BLaER1 (cell line): ENCODE results near the gene GPR101.

Experiments used
- H3K27ac ChIP-seq: shearing (Covaris generic); formaldehyde crosslinking; 2 replicates; pipeline ENCODE4 v1.8.1; 2022
- H3K27me3 ChIP-seq: shearing (Covaris generic); formaldehyde crosslinking; 2 replicates; pipeline ENCODE4 v1.8.1; 2022
- H3K36me3 ChIP-seq: shearing (Covaris generic); formaldehyde crosslinking; 2 replicates; pipeline ENCODE4 v1.8.1; 2022
- H3K4me1 ChIP-seq: shearing (Covaris generic); formaldehyde crosslinking; 2 replicates; pipeline ENCODE4 v1.8.1; 2022
- H3K4me2 ChIP-seq: shearing (Covaris generic); formaldehyde crosslinking; 2 replicates; pipeline ENCODE4 v1.8.1; 2022
- H3K4me3 ChIP-seq: shearing (Covaris generic); formaldehyde crosslinking; 2 replicates; pipeline ENCODE4 v1.8.1; 2022
- H3K9ac ChIP-seq: shearing (Covaris generic); formaldehyde crosslinking; 2 replicates; pipeline ENCODE4 v1.8.1; 2022
- H3K9me3 ChIP-seq: shearing (Covaris generic); formaldehyde crosslinking; 2 replicates; pipeline ENCODE4 v1.8.1; 2022
- H4K20me1 ChIP-seq: shearing (Covaris generic); formaldehyde crosslinking; 2 replicates; pipeline ENCODE4 v1.8.1; 2022
- Cebpa-rat ChIP-seq: shearing (Covaris generic); IDR thresholded peaks from 2 replicates; pipeline ENCODE4 v1.8.1; 2022

GPR101 gene, protein sequence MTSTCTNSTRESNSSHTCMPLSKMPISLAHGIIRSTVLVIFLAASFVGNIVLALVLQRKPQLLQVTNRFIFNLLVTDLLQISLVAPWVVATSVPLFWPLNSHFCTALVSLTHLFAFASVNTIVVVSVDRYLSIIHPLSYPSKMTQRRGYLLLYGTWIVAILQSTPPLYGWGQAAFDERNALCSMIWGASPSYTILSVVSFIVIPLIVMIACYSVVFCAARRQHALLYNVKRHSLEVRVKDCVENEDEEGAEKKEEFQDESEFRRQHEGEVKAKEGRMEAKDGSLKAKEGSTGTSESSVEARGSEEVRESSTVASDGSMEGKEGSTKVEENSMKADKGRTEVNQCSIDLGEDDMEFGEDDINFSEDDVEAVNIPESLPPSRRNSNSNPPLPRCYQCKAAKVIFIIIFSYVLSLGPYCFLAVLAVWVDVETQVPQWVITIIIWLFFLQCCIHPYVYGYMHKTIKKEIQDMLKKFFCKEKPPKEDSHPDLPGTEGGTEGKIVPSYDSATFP

DNA sequence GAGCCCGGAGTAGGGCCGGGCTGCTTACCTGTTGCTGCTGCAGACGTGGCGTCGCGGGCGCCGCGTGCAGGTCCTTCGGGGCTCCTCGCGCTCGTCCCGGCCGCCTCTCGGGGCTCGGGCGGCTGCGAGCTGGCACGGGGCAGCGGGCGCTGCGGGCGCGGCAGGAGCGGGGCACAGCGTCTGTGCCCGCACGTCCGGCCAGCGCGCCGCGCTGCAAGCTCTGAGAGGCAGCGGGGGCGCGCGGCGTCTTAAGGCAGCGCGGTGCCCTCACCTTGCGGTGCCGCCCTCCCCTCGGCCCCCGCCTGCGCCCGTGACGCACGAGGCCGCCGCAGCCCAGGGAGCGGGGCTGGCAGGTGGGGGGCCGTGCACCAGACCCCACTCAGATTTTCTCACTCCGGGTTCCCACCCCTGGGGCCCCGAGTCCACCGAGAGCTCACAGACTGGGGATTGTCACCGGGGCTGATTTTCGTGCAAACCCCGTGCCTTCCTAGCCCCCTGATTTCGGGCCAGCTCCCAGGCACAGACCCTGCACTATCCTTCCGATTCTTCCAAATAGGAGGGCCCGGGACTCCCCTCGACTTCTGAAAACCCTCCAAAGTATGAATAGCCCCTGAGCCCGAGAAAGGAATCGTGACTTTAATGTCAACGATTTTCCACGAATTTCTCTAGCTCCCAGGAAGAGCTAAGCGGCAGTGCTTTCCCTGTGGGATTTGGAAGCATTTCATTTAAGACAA, at the start of gene GPR101:
Gene GPR101 (minus strand): TSS at position 222 of the 734 bp plus-strand sequence. CDS start 2,321 bp downstream, outside the sequence.
- Histone ChIP-seq H3K36me3 (no peaks in the 10 kb centered on the region), H3K4me1 (no peaks in the 10 kb centered on the region), H4K20me1 (no peaks in the 10 kb centered on the region; the same call in 1 of the 2 replicates), H3K4me3 (no peak within 1 kb of the TSS), H3K9me3 (peaks cover 35% of the 10 kb centered on the region), H3K4me2 (no peak within 1 kb of the TSS), H3K27ac (no peak within 1 kb of the TSS), H3K9ac (no peak within 1 kb of the TSS), H3K27me3 (peaks cover 88% of the 10 kb centered on the region)
- no peak for TF ChIP-seq Cebpa-rat

- no peak overlapping the region for H3K9ac ChIP-seq
- no peak for TF ChIP-seq Cebpa-rat
- H3K27ac ChIP-seq: no peak overlapping the region
- peaks cover 53% of the 10 kb centered on the region for H3K27me3 ChIP-seq
- no peaks in the 10 kb centered on the region for H3K9me3 ChIP-seq
- no peaks in the 10 kb centered on the region for H4K20me1 ChIP-seq
- no peaks in the 10 kb centered on the region for H3K36me3 ChIP-seq
- H3K4me1 ChIP-seq: no peaks in the 10 kb centered on the region
- H3K4me2 ChIP-seq: no peak overlapping the region
- H3K4me3 ChIP-seq: no peak overlapping the region
Observed at GRCh38 chrX:137081239-137081638, 47.4 kb upstream of the GPR101 start.

GRCh38 chrX:137072396-137072795, 38.6 kb upstream of the GPR101 start:
- H3K9ac ChIP-seq: no peak overlapping the region
- no peak overlapping the region for H3K4me2 ChIP-seq
- H3K4me3 ChIP-seq: no peak overlapping the region
- no peaks in the 10 kb centered on the region for H3K4me1 ChIP-seq
- no peak for TF ChIP-seq Cebpa-rat
- H3K9me3 ChIP-seq: no peaks in the 10 kb centered on the region
- H3K27ac ChIP-seq: no peak overlapping the region
- H3K36me3 ChIP-seq: no peaks in the 10 kb centered on the region
- peaks cover 57% of the 10 kb centered on the region for H3K27me3 ChIP-seq
- H4K20me1 ChIP-seq: no peaks in the 10 kb centered on the region

GRCh38 chrX:137071596-137071995, 37.8 kb upstream of the GPR101 start:
- no peaks in the 10 kb centered on the region for H3K9me3 ChIP-seq
- no peak overlapping the region for H3K27ac ChIP-seq
- no peak overlapping the region for H3K9ac ChIP-seq
- no peak overlapping the region for H3K4me2 ChIP-seq
- no peaks in the 10 kb centered on the region for H3K4me1 ChIP-seq
- H3K4me3 ChIP-seq: no peak overlapping the region
- H3K27me3 ChIP-seq: peaks cover 63% of the 10 kb centered on the region
- H4K20me1 ChIP-seq: no peaks in the 10 kb centered on the region
- no peak for TF ChIP-seq Cebpa-rat
- no peaks in the 10 kb centered on the region for H3K36me3 ChIP-seq

DNA sequence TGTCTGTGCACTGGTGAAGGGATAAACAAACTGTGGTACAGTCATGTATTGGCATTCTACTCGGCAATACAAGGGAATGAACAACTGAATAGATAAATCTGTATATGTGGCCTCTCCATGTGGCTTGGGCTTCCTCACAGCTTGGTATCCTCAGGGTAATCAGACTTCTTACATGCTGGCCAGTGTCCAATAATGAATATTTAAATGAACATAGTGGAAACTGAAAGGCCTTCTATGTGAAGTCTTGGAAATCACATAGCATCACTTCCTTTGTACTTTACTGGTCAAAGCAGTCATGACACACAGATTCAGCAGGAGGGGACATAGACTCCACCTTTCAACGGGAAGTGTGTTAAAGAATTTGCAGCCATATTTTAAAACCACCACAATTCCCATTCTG, 33.4 kb upstream of the GPR101 start:
- H3K36me3 ChIP-seq: no peaks in the 10 kb centered on the region
- no peak overlapping the region for H3K9ac ChIP-seq
- H3K4me1 ChIP-seq: no peaks in the 10 kb centered on the region
- no peaks in the 10 kb centered on the region; the same call in 1 of the 2 replicates for H4K20me1 ChIP-seq
- no peak for TF ChIP-seq Cebpa-rat
- H3K27ac ChIP-seq: no peak overlapping the region
- no peaks in the 10 kb centered on the region for H3K9me3 ChIP-seq
- no peak overlapping the region for H3K4me3 ChIP-seq
- H3K27me3 ChIP-seq: peaks cover 84% of the 10 kb centered on the region
- no peak overlapping the region for H3K4me2 ChIP-seq

DNA sequence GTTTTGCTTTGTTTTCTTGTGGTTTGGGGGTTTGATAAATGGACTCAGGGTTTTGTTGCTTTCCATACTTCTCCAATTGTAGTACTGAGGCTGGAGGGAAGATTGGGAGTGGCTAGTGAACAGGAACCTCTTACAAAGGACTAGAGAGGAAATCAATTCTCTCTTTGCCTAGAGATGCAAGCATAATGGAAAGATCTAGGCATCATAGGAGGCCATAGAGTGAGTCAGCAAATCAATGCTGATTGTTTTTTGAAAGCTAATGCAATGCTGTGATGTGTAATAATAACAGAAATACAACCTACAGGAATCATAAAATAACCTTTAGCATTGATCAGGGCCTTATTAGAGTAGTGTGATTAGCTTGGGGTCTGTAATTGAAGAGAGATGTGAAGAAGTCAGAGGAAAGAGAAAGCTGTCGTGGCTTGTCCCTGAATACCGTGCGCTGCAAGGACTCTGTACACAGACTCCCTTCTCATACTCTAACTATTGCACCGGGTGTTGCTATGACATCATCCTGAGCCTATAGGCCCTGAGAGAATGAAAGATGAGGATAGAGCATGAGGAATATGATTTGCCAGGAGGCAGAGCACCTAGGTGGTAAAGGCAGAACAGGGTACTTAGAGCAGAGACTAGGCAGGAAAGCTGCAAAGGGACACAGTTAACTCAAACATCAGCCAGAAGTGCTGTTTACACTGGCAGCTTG, 29.3 kb upstream of the GPR101 start:
- H3K36me3 ChIP-seq: no peaks in the 10 kb centered on the region
- no peak for TF ChIP-seq Cebpa-rat
- peaks cover 79% of the 10 kb centered on the region for H3K27me3 ChIP-seq
- no peak overlapping the region for H3K9ac ChIP-seq
- no peaks in the 10 kb centered on the region; the same call in 1 of the 2 replicates for H4K20me1 ChIP-seq
- no peak overlapping the region for H3K27ac ChIP-seq
- H3K9me3 ChIP-seq: no peaks in the 10 kb centered on the region
- H3K4me3 ChIP-seq: no peak overlapping the region
- H3K4me1 ChIP-seq: no peaks in the 10 kb centered on the region
- H3K4me2 ChIP-seq: no peak overlapping the region

DNA sequence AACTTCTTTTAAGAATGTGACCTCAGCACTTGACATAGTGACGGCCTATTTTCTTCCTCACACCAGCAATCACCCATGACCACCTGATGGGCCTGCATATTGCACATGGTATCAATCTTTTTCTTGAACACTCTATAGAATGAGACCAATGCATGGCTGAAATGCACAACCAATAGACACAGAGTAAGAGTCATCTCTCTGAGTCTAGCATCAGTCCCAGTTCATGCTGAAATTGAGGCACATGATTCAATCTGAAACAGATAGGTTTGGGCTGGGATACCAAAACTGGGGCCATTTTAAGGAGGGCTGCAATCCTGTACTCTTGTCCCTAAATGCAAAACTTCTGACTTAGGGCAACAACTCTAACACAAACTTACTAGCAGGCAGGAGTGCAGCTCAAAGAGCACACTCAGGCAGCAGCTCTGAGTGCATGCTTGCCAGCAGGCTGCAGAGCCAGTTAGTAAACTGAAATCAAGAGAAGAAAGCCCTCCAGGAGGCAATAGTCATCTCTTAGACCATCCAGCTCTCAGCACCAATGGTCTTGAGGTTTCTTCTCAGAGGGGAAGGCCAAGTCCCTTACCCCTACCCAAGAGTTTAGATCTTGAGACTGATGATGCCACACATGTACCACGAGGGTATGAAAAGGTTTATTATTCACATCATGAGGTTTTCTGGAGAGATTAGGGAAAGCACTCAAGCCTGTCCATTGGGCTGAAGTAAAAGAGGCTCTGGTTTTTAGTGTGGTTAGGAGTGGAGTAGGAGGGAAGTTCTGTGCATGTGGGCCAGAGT, 24.7 kb upstream of the GPR101 start:
- Histone ChIP-seq H3K27me3 (peaks cover 84% of the 10 kb centered on the region), H3K9ac (no peak overlapping the region), H3K4me1 (no peaks in the 10 kb centered on the region), H3K4me3 (no peak overlapping the region), H3K4me2 (no peak overlapping the region), H3K36me3 (no peaks in the 10 kb centered on the region), H4K20me1 (no peaks in the 10 kb centered on the region; the same call in 1 of the 2 replicates), H3K27ac (no peak overlapping the region), H3K9me3 (no peaks in the 10 kb centered on the region)
- no peak for TF ChIP-seq Cebpa-rat

GRCh38 chrX:137052643-137053235, 18.9 kb upstream of the GPR101 start:
- Histone ChIP-seq H3K4me3 (peak overlapping the region; percentile 41), H3K4me1 (no peaks in the 10 kb centered on the region), H3K27ac (no peak overlapping the region), H4K20me1 (no peaks in the 10 kb centered on the region), H3K36me3 (no peaks in the 10 kb centered on the region), H3K4me2 (peak overlapping the region; percentile 56), H3K9me3 (no peaks in the 10 kb centered on the region), H3K9ac (no peak overlapping the region), H3K27me3 (peaks cover 63% of the 10 kb centered on the region)
- no peak for TF ChIP-seq Cebpa-rat
